Measurements from ENCODE around the gene ING4.
A peak's percentile ranks its signal among the peaks of the same experiment; 100 is the strongest.

The ING4 gene

GRCh38 chr12:6699259-6699988 lies 36.5 kb upstream of the ING4 start:
- TF ChIP-seq, protein P1, sequence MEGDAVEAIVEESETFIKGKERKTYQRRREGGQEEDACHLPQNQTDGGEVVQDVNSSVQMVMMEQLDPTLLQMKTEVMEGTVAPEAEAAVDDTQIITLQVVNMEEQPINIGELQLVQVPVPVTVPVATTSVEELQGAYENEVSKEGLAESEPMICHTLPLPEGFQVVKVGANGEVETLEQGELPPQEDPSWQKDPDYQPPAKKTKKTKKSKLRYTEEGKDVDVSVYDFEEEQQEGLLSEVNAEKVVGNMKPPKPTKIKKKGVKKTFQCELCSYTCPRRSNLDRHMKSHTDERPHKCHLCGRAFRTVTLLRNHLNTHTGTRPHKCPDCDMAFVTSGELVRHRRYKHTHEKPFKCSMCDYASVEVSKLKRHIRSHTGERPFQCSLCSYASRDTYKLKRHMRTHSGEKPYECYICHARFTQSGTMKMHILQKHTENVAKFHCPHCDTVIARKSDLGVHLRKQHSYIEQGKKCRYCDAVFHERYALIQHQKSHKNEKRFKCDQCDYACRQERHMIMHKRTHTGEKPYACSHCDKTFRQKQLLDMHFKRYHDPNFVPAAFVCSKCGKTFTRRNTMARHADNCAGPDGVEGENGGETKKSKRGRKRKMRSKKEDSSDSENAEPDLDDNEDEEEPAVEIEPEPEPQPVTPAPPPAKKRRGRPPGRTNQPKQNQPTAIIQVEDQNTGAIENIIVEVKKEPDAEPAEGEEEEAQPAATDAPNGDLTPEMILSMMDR (IDR thresholded peaks at IDR 0.05; ENCODE audit: low read depth, low read length): no peak
- DNase-seq (ENCODE audit: extremely low read depth, low read depth): no peak

- no peak for DNase-seq (ENCODE audit: extremely low read depth, low read depth)
- TF ChIP-seq, protein P1 (IDR thresholded peaks at IDR 0.05; ENCODE audit: low read depth, low read length): no peak
Observed at GRCh38 chr12:6698352-6699046, 35.6 kb upstream of the ING4 start.

DNA sequence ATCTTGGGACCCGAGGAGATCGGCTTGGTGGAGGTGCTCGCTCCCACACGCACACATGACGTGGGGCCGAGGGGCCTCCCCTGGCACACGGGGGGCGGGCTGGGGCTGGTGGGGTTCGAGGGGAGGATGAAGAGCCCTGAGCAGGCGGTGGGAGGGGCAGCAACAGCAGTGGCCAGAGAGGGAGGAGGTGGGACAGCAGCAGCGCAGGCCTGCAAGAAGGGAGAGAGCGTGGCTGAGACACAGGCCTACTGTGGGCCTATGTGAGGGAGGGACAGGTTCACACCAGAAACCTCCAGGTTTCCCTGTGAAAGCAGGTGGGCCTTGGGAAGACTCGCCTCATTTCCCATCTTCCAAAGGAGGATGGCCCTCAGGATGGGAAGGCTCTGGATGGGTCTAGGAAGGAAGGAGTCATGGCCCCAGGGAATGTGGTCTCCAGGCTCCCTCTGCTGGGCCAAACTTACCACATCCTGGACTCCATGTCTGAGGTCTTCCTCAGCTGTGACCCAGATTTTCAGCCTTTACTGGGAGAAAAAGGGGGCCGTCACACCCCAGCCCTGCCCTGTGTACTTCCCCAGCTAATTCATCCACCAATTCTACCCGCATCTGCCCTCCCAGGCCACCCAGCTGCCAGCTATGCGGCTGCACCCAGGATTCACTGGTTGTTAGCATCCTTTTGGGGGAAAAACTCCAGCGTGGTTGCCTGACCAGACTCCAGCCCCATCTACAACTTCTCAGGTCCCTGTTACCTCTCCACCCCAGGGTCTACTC lies 34.8 kb upstream of the ING4 start:
- TF ChIP-seq, protein P1 (IDR thresholded peaks at IDR 0.05; ENCODE audit: low read depth, low read length): peak; percentile 56
- DNase-seq (ENCODE audit: extremely low read depth, low read depth): peak; percentile 15

DNA sequence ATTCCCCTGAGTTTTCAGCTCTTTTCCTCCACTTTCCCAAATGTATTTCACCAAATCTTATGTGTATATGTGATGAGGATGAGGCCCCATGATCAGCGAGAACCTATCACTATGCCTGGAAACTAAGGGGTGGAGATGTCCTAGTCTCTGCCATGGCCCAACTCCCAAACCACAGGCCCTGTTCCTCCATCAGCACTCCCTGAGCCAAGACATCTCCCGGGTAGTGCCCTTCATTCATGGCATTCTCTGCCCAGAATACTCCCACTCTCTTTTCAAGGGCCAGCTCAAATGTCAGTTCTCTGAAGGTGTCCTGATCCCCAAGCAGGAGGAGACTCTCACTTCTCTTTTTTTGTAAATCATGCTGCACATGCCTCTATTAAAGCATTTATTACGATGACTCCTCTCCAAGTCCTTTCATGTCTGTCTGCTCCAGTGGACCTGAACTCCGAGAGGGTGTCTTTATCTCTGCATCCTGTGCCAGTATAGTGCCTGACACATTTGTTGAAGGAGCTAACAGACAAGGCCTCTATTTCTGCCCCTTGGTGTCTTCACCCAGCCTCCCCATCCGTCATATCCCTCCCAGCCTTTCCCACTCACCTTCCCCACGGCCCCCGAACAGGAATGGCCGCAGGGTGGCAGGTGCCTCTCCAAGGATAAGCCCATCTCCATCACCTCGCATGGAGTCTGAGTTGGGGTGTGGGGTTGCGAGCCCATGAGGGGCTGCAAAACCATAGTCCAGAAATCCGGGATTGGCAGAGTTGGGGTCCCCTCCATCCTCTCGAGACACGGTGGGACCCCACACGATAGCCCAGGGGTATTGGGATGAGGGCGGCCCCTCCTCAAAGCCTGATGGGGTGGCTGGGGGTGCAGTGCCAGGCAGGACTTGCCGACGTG lies 34.0 kb upstream of the ING4 start:
- TF ChIP-seq, protein P1 (IDR thresholded peaks at IDR 0.05; ENCODE audit: low read depth, low read length): no peak
- DNase-seq (ENCODE audit: extremely low read depth, low read depth): no peak

DNA sequence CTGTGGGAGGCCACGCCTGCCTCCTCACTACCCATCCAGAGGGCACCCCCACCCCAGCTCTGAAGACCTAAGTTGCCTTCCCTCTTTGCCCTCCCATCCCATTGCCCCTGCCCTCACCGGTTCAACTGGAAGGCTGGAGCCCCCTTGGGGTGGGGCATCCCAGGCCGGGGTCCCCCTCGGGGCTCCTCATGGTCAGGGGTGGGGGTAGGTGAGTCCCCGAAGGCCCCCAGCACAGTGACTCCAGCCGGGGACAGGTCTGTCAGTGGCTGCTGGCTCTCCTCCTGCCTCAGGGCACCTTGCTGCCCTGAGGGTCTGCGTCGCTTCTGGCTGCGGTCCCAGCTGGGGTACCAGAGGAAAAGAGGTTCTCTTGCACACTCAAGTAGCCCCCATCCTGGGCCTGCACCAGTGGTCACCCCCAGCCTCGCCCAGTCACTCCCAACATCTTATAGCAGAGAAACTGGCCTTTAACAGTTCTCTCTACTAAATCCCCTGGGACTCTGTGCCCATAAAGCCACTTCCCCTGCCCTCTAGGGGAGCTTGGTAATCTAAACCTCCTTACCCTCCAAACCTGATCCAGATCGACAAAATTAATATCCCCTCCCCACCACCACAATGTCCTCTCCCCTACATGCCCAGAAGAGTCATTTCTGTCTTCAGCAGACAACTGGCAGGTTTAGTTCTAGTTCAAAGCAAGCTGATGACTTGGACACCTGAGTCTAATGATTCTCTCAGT lies 32.6 kb upstream of the ING4 start:
- TF ChIP-seq, protein P1 (IDR thresholded peaks at IDR 0.05; ENCODE audit: low read depth, low read length): no peak
- DNase-seq (ENCODE audit: extremely low read depth, low read depth): no peak

DNA sequence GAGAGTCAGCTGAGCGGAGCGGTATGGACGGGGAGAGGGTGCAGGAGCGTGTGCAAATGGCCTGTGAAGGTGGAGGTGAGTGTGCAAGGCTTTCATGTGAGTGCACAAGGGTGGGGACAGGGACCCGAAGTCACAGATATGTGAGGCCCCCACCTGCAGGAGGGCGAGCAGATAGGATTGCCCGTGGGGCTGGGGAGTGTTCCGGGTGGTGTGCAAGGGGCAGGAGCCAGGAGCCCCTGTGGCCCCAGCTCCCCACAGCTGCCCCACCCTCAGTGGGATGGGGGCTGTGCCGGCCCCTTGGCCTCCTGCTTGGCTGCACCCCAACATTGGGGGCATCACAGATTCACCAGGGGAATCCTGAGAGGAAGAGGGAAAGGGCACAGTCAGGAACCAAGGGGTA lies 31.8 kb upstream of the ING4 start:
- TF ChIP-seq, protein P1 (IDR thresholded peaks at IDR 0.05; ENCODE audit: low read depth, low read length): no peak
- no peak for DNase-seq (ENCODE audit: extremely low read depth, low read depth)

All from AG09319 (cell line).